ENCODE data around the gene RNF180.

RNF180 gene

GRCh38 chr5:64418013-64418412 is 252.4 kb downstream of the RNF180 start:
- DNase-seq (ENCODE audit: low read depth): no peak
- H3K4me3 ChIP-seq (ENCODE audit: low read depth, low read length): no peak overlapping the region
- no peak for TF ChIP-seq CTCF (IDR thresholded peaks at IDR 0.05; ENCODE audit: insufficient read depth, low read depth, low read length, missing control alignments)

All from GM12865 (cell line).